ENCODE results near the gene KRT2.

The KRT2 gene

GRCh38 chr12:52600071-52600470 lies 51.9 kb downstream of the KRT2 start:
- no peak for DNase-seq (ENCODE audit: extremely low spot score)
- CTCF ChIA-PET = interaction anchor here (1.1 to 1.9 kb wide), 2 partner anchors 8 to 16 kb away, joined by 3 to 4 read pairs; no protein-coding TSS in a partner anchor
- no peak for TF ChIP-seq CTCF (IDR thresholded peaks at IDR 0.05; ENCODE audit: control extremely low read depth, extremely low read depth, low read depth, missing control alignments)
- POLR2A ChIA-PET = no interaction called here

- ChIA-PET CTCF (interaction anchor here (1.9 kb wide), 1 partner anchor 15 kb away, joined by 4 read pairs; no protein-coding TSS in a partner anchor), POLR2A (no interaction called here)
- TF ChIP-seq CTCF (IDR thresholded peaks at IDR 0.05; ENCODE audit: control extremely low read depth, extremely low read depth, low read depth, missing control alignments) = no peak
- no peak for DNase-seq (ENCODE audit: extremely low spot score)
These were observed 53.0 kb downstream of the KRT2 start for GRCh38 chr12:52598966-52599365.

Measured in GM10248 (cell line).